GM23248 (cell line): ENCODE measurements around the gene CLEC4C. TPM values are rescaled to one million over a fixed set of nuclear protein-coding genes. Genes with fewer than 3 reads are reported as not detected.
A peak's percentile ranks its signal among the peaks of the same experiment; 100 is the strongest.

Source experiments
- DNase-seq: peaks from one replicate; pipeline ENCODE4 v3.0.0-alpha.2; 2015
- H2AFZ ChIP-seq: fragments of 200-600 bp; sonication (generic); 2 replicates; pipeline ENCODE4 v1.6.1; 2016; ENCODE audit warnings: antibody characterized with exemption
- H3F3A ChIP-seq: fragments of 200-600 bp; sonication (generic); 2 replicates; pipeline ENCODE4 v1.6.1; 2016; ENCODE audit warnings: mild to moderate bottlenecking, antibody characterized with exemption, mixed run types; ENCODE audit not compliant: insufficient read depth
- H3K27ac ChIP-seq: fragments of 200-600 bp; sonication (generic); 2 replicates; pipeline ENCODE4 v1.5.1; 2016; ENCODE audit warnings: mild to moderate bottlenecking
- H3K27me3 ChIP-seq: fragments of 200-600 bp; sonication (generic); replicated peaks from 2 replicates; pipeline ENCODE4 v1.6.1; 2016; ENCODE audit warnings: mild to moderate bottlenecking; ENCODE audit not compliant: insufficient read depth
- H3K36me3 ChIP-seq: fragments of 200-600 bp; sonication (generic); 2 replicates; pipeline ENCODE4 v1.6.1; 2016; ENCODE audit warnings: low read depth, mild to moderate bottlenecking
- H3K4me1 ChIP-seq: fragments of 200-600 bp; sonication (generic); 2 replicates; pipeline ENCODE4 v1.6.1; 2016; ENCODE audit warnings: mild to moderate bottlenecking; ENCODE audit not compliant: insufficient read depth
- H3K4me2 ChIP-seq: fragments of 200-600 bp; sonication (generic); one replicate; pipeline ENCODE4 v1.6.1; 2016; ENCODE audit warnings: mild to moderate bottlenecking; ENCODE audit not compliant: unreplicated experiment
- H3K4me3 ChIP-seq: fragments of 200-600 bp; sonication (generic); 2 replicates; pipeline ENCODE4 v1.5.1; 2016; ENCODE audit warnings: mild to moderate bottlenecking
- H3K79me2 ChIP-seq: fragments of 200-600 bp; sonication (generic); 2 replicates; pipeline ENCODE4 v1.6.1; 2016; ENCODE audit warnings: mild to moderate bottlenecking; ENCODE audit not compliant: insufficient read depth
- H3K9ac ChIP-seq: fragments of 200-600 bp; sonication (generic); 2 replicates; pipeline ENCODE4 v1.6.1; 2016; ENCODE audit warnings: mild to moderate bottlenecking
- H3K9me2 ChIP-seq: fragments of 200-600 bp; sonication (generic); 2 replicates; pipeline ENCODE4 v1.6.1; 2016; ENCODE audit warnings: mixed run types, mild to moderate bottlenecking, moderate library complexity; ENCODE audit not compliant: insufficient read depth
- H3K9me3 ChIP-seq: fragments of 200-600 bp; sonication (generic); one replicate; pipeline ENCODE4 v1.6.1; 2017; ENCODE audit warnings: low read depth
- H4K20me1 ChIP-seq: fragments of 200-600 bp; sonication (generic); 2 replicates; pipeline ENCODE4 v1.6.0; 2016; ENCODE audit not compliant: insufficient read depth
- EZH2 ChIP-seq: fragments of 200-600 bp; sonication (generic); IDR thresholded peaks from 2 replicates; pipeline ENCODE4 v1.6.1; 2018; ENCODE audit warnings: antibody characterized with exemption, mild to moderate bottlenecking; ENCODE audit not compliant: insufficient read depth, poor library complexity, severe bottlenecking
- EZH2phosphoT487 ChIP-seq: fragments of 200-600 bp; sonication (generic); IDR thresholded peaks from 2 replicates; pipeline ENCODE4 v1.6.1; 2018; ENCODE audit warnings: antibody characterized with exemption, moderate library complexity, mild to moderate bottlenecking, low read depth; ENCODE audit not compliant: insufficient read depth
- whole genome bisulfite sequencing, 2 experiments: methylation state at CpG; one replicate each; pipeline ENCODE4 v1.1.6; 2015 to 2017; ENCODE audit warnings: low lambda C conversion rate in 2 of 2, low coverage in 1 of 2; ENCODE audit errors: missing lambda C conversion rate in 2 of 2; 5-methylcytosine and 5-hydroxymethylcytosine counted together
- in situ Hi-C: fragments of 300-500 bp; cut with MboI; formaldehyde crosslinking; loops from 2 replicates; pipeline ENCODE4 v1.15.0; 2020
- polyA plus RNA-seq: library from polyadenylated mRNA; unstranded; fragments of >200 nt; fragmentation: Nextera tagmentation; extraction: Ambion mirVana; gene quantifications from 2 replicates; pipeline ENCODE4 v1.2.1, GENCODE V29; 2016
- total RNA-seq: library from RNA; depleted of rRNA; stranded (reverse); fragments of >200 nt; shearing (Covaris generic); gene quantifications from 2 replicates; pipeline ENCODE4 v1.2.3, GENCODE V29; 2014

The CLEC4C gene
- total and polyA plus RNA-seq, 2 experiments from 2014 or later, result not detected

GRCh38 chr12:7716381-7716780 is 30.8 kb downstream of the CLEC4C start:
- Histone ChIP-seq H4K20me1 (no peaks in the 10 kb centered on the region), H3F3A (no peaks in the 10 kb centered on the region), H3K9ac (no peak overlapping the region), H3K4me1 (0 out of 2 replicates have a peak, but pooled peaks cover 3% of the 10 kb centered on the region), H3K79me2 (no peaks in the 10 kb centered on the region), H3K36me3 (no peaks in the 10 kb centered on the region), H3K4me3 (no peak overlapping the region), H3K27me3 (peaks cover 22% of the 10 kb centered on the region; the same call in 1 of the 2 replicates), H3K9me3 (no peaks in the 10 kb centered on the region), H3K9me2 (no peaks in the 10 kb centered on the region), H3K27ac (no peak overlapping the region), H3K4me2 (no peak overlapping the region), H2AFZ (no peak overlapping the region)
- WGBS, 2 experiments, result 2 to 4% methylated on average over 5 of the region's 5 CpGs
- TF ChIP-seq EZH2 (no peak), EZH2phosphoT487 (no peak)
- in situ Hi-C loops, result no loop called here
- DNase-seq, result peak; percentile 5

GRCh38 chr12:7712841-7713442 is 34.2 kb downstream of the CLEC4C start:
- no peak overlapping the region for H3K4me3 ChIP-seq
- no peaks in the 10 kb centered on the region for H3K79me2 ChIP-seq
- H3K4me2 ChIP-seq, result no peak overlapping the region
- no peak for TF ChIP-seq EZH2phosphoT487
- no peak for TF ChIP-seq EZH2
- no peaks in the 10 kb centered on the region for H3K9me3 ChIP-seq
- H4K20me1 ChIP-seq, result no peaks in the 10 kb centered on the region
- H2AFZ ChIP-seq, result no peak overlapping the region
- 68 to 73% methylated on average over 27 to 28 of the region's 28 CpGs for WGBS, 2 experiments
- in situ Hi-C loops, result no loop called here
- no peaks in the 10 kb centered on the region for H3F3A ChIP-seq
- DNase-seq, result no peak
- no peak overlapping the region for H3K27ac ChIP-seq
- H3K9me2 ChIP-seq, result no peaks in the 10 kb centered on the region
- 0 out of 2 replicates have a peak, but pooled peaks cover 3% of the 10 kb centered on the region for H3K4me1 ChIP-seq
- H3K9ac ChIP-seq, result no peak overlapping the region
- no peaks in the 10 kb centered on the region for H3K36me3 ChIP-seq
- peaks cover 14% of the 10 kb centered on the region; the same call in 1 of the 2 replicates for H3K27me3 ChIP-seq

- Histone ChIP-seq H3K4me3 (no peak within 1 kb of the TSS), H3K9me3 (no peaks in the 10 kb centered on the region), H3F3A (no peaks in the 10 kb centered on the region), H3K9me2 (no peaks in the 10 kb centered on the region), H4K20me1 (no peaks in the 10 kb centered on the region), H3K9ac (no peak within 1 kb of the TSS), H3K36me3 (no peaks in the 10 kb centered on the region), H3K4me1 (no peaks in the 10 kb centered on the region), H3K27me3 (0 out of 2 replicates have a peak, but pooled peaks cover 9% of the 10 kb centered on the region), H3K79me2 (no peaks in the 10 kb centered on the region), H3K4me2 (no peak within 1 kb of the TSS), H3K27ac (no peak within 1 kb of the TSS), H2AFZ (no peak within 1 kb of the TSS)
- WGBS, 2 experiments, result 54 to 56% methylated on average over 7 of the region's 7 CpGs
- in situ Hi-C loops, result no loop called here
- no peak for DNase-seq
- no peak for TF ChIP-seq EZH2
- no peak for TF ChIP-seq EZH2phosphoT487
These were observed 36.0 kb downstream of the CLEC4C start, which contains the start of gene DPPA3 for GRCh38 chr12:7711133-7711532. Gene DPPA3, plus strand, starts transcription at chr12:7711433. Its CDS starts 138 bp downstream, at chr12:7711571.

- DNase-seq, result no peak
- in situ Hi-C loops, result no loop called here
- H3K4me3 ChIP-seq, result no peak overlapping the region
These were observed 37.1 kb downstream of the CLEC4C start for GRCh38 chr12:7709969-7710675.

More at GRCh38 chr12:7709969-7710675, 37.1 kb downstream of the CLEC4C start:
- no peak for TF ChIP-seq EZH2phosphoT487
- no peak for TF ChIP-seq EZH2
- no peaks in the 10 kb centered on the region for H3K4me1 ChIP-seq
- 17 to 21% methylated on average over 8 of the region's 8 CpGs for WGBS, 2 experiments
- no peak overlapping the region for H3K4me2 ChIP-seq
- 0 out of 2 replicates have a peak, but pooled peaks cover 9% of the 10 kb centered on the region for H3K27me3 ChIP-seq
- H3K36me3 ChIP-seq, result no peaks in the 10 kb centered on the region
- no peaks in the 10 kb centered on the region for H3K79me2 ChIP-seq
- no peak overlapping the region for H2AFZ ChIP-seq
- H3K9me3 ChIP-seq, result no peaks in the 10 kb centered on the region
- H3K9me2 ChIP-seq, result no peaks in the 10 kb centered on the region
- no peak overlapping the region for H3K27ac ChIP-seq
- no peaks in the 10 kb centered on the region for H4K20me1 ChIP-seq
- H3F3A ChIP-seq, result no peaks in the 10 kb centered on the region
- no peak overlapping the region for H3K9ac ChIP-seq
